ENCODE results near the gene NSUN6.
A peak's percentile ranks its signal among the peaks of the same experiment; 100 is the strongest.
"Not testable (repeated sequence)": the region's sequence is repeated elsewhere in the genome, so short reads cannot be mapped to it uniquely, and the experiment has no call there.

Gene NSUN6

DNA sequence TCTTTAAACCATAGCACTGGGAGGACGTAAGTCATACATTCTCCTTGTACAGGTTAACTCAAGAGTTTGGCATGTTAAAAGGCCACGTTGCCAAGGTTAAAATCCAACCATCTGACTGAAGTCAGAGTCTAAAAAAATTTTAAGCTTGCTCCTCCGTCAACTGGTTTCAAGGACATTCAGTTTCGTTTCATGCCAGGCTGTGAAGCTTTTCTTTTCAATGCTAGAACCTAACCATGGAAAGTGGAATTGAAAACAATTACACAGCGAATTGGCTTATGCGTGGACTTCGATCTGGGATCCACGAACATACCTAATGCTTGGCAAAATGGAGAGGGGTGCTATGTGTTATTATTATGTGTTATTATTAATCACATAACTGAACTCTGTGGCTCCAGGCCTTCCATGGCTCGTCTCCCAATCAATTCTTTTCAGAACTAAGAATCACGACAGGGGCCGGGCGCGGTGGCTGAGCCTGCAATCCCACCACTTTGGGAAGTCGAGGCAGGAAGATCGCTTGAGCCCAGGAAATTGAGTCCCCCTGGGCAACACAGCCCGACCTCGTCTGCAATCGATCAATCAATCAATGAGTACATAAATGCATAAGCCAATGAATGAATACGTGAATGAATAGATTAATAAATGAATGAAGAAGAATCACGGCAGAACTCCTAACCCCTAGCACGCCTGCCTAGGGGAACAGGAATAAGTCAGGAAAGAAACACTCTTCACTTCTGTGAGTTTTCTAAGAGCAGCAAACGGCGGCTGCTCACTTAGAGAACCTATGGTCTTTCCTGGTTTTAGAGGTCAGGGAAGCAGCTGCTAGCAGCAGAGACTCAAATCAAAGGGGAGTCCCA lies 7.1 kb upstream of the NSUN6 start:
- H3K4me3 ChIP-seq (ENCODE audit: low read depth in 1 of 2, low read length in 2 of 2) = peak overlapping the region; percentile 89 to 95
- H3K36me3 ChIP-seq (ENCODE audit: control insufficient read depth in 1 of 2, insufficient read depth in 2 of 2, low read length in 2 of 2) = no peaks in the 10 kb centered on the region
- H3K27me3 ChIP-seq (ENCODE audit: low read depth, low read length) = no peaks in the 10 kb centered on the region
- no peaks in the 10 kb centered on the region for H3K9me3 ChIP-seq (ENCODE audit: control insufficient read depth in 1 of 2, low read length in 2 of 2)
- H3K27ac ChIP-seq (ENCODE audit: low read length) = peak overlapping the region; percentile 99
- H3K4me1 ChIP-seq (ENCODE audit: control insufficient read depth in 1 of 2, insufficient read depth in 2 of 2, low read length in 2 of 2) = peaks cover 0 to 10% of the 10 kb centered on the region in 2 donors

DNA sequence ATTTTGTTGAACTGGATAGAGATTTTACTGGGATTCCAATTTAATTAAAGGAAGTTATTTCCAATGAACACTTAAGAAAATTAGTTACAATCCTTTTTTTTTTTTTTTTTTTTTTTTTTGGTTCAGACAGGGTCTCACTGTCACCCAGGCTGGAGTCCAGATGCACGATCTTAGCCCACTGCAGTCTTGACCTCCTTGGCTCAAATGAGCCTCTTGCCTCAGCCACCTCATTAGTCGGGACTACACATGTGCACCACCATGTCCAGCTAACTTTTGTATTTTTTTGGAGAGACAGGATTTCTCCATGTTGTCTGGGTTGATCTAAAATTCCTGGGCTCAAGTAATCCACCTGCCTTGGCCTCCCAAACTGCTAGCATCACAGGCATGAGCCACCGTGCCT lies 5.3 kb upstream of the NSUN6 start:
- H3K4me1 ChIP-seq (ENCODE audit: control insufficient read depth in 1 of 2, insufficient read depth in 2 of 2, low read length in 2 of 2) = peaks cover 0 to 10% of the 10 kb centered on the region in 2 donors
- H3K36me3 ChIP-seq (ENCODE audit: control insufficient read depth in 1 of 2, insufficient read depth in 2 of 2, low read length in 2 of 2) = no peaks in the 10 kb centered on the region
- no peak overlapping the region for H3K4me3 ChIP-seq (ENCODE audit: low read depth in 1 of 2, low read length in 2 of 2)
- H3K27ac ChIP-seq (ENCODE audit: low read length) = no peak overlapping the region
- H3K9me3 ChIP-seq (ENCODE audit: control insufficient read depth in 1 of 2, low read length in 2 of 2) = no peaks in the 10 kb centered on the region
- no peaks in the 10 kb centered on the region for H3K27me3 ChIP-seq (ENCODE audit: low read depth, low read length)

DNA sequence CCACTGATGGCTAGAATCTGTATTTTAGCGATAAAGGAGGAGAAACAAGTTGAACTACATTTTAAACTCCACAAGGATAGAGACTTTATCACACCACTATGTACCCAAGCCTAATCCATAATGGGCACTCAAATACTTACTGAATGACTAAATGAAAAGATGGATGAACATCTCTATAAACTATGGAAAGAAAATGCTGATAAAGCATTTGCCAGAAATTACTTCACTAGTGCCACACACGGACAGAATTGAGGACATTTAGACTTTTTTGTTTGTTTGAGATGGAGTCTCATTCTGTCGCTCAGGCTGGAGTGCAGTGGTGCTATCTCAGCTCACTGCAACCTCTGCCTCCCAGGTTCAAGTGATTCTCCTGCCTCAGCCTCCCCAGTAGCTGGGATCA lies 1.7 kb upstream of the NSUN6 start:
- Histone ChIP-seq H3K27ac (ENCODE audit: low read length) (no peak overlapping the region), H3K4me3 (ENCODE audit: low read depth in 1 of 2, low read length in 2 of 2) (no peak overlapping the region), H3K36me3 (ENCODE audit: control insufficient read depth in 1 of 2, insufficient read depth in 2 of 2, low read length in 2 of 2) (peaks cover 0 to 1% of the 10 kb centered on the region in 2 donors), H3K4me1 (ENCODE audit: control insufficient read depth in 1 of 2, insufficient read depth in 2 of 2, low read length in 2 of 2) (peaks cover 0 to 20% of the 10 kb centered on the region in 2 donors), H3K9me3 (ENCODE audit: control insufficient read depth in 1 of 2, low read length in 2 of 2) (no peaks in the 10 kb centered on the region), H3K27me3 (ENCODE audit: low read depth, low read length) (no peaks in the 10 kb centered on the region)

DNA sequence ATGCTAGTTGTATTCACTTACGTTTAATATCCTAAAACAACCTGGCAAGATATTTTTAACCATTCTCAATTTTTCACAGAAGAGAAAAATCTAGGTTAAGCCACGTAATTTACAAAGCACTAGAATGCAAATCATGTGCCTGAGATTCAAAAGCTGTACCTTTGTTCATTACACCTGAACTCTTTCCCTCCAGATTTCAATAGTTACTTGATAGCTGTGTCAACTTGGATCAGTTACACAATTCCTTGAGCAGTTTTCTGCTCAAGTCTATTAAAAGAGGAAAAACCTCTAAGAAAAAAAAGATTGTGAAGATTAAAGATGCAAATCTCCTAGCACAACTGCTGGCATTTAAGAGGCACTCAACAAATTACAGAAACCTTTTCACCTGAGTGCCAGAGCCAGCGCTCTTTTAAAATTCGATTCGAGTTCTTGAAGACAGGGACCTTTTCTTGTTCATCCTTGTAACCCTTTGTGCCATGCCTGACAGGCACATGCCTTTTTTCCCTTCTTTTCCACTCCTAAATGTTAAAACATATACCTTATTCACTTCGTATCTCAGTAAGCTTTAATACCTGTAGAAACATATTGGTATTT lies 886 bp downstream of the NSUN6 start:
- Histone ChIP-seq H3K4me1 (ENCODE audit: control insufficient read depth in 1 of 2, insufficient read depth in 2 of 2, low read length in 2 of 2) (peaks cover 0 to 20% of the 10 kb centered on the region in 2 donors), H3K27ac (ENCODE audit: low read length) (peak overlapping the region; percentile 93), H3K9me3 (ENCODE audit: control insufficient read depth in 1 of 2, low read length in 2 of 2) (no peaks in the 10 kb centered on the region), H3K27me3 (ENCODE audit: low read depth, low read length) (no peaks in the 10 kb centered on the region), H3K4me3 (ENCODE audit: low read depth in 1 of 2, low read length in 2 of 2) (peak overlapping the region; percentile 86 to 98), H3K36me3 (ENCODE audit: control insufficient read depth in 1 of 2, insufficient read depth in 2 of 2, low read length in 2 of 2) (peaks cover 0 to 8% of the 10 kb centered on the region in 2 donors)

DNA sequence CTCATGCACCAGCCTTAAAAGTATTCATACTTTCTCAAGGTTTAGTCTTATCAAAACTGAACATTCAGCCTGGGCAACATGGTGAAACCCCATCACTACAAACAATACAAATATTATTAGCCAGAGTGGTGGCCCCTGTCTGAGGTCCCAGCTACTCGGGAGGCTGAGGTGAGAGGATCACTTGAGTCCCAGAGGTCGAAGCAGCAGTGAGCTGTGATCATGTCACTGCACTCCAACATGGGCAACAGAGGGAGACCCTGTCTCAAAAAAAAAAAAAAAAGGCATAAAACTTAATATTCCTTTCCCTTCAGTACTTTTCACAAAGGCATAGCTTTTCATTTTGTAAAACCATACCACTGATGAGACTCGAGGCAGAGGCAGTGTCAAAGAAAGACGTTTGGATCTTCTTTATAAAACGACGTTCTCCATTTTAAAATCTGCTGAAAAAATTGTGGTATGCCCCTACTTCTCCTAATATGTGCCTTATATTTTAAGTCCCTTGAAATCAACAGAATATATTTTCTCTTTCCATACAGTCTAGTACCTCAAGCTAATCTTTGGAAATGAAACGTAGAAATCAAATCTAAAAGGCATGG lies 1.9 kb downstream of the NSUN6 start:
- H3K36me3 ChIP-seq (ENCODE audit: control insufficient read depth in 1 of 2, insufficient read depth in 2 of 2, low read length in 2 of 2) = peaks cover 0 to 10% of the 10 kb centered on the region in 2 donors

DNA sequence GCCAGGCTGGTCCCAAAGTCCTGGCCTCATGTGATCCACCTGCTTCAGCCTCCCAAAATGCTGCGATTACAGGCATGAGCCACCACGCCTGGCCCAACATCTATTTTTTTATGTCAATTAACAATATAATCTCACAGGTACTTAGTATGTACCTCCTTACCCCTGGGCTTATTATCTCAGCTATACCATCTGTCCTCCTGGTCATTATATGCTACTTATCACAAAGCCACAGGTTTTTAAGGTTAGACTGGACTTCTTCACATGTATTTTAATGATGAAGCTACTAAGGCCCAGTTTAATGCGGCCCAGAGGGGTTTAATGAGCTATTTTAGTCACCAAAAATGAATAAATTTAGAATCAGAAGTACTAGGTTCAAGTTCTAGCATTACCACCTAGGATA lies 3.4 kb downstream of the NSUN6 start:
- no peaks in the 10 kb centered on the region for H3K27me3 ChIP-seq (ENCODE audit: low read depth, low read length)

More for the DNA sequence above, 1.9 kb downstream of the NSUN6 start:
- H3K4me1 ChIP-seq (ENCODE audit: control insufficient read depth in 1 of 2, insufficient read depth in 2 of 2, low read length in 2 of 2) = peaks cover 0 to 20% of the 10 kb centered on the region in 2 donors
- H3K27me3 ChIP-seq (ENCODE audit: low read depth, low read length) = no peaks in the 10 kb centered on the region
- peak overlapping the region in 1 of 2 donors; percentile 86 for H3K4me3 ChIP-seq (ENCODE audit: low read depth in 1 of 2, low read length in 2 of 2)
- H3K9me3 ChIP-seq (ENCODE audit: control insufficient read depth in 1 of 2, low read length in 2 of 2) = no peaks in the 10 kb centered on the region
- no peak overlapping the region for H3K27ac ChIP-seq (ENCODE audit: low read length)

DNA sequence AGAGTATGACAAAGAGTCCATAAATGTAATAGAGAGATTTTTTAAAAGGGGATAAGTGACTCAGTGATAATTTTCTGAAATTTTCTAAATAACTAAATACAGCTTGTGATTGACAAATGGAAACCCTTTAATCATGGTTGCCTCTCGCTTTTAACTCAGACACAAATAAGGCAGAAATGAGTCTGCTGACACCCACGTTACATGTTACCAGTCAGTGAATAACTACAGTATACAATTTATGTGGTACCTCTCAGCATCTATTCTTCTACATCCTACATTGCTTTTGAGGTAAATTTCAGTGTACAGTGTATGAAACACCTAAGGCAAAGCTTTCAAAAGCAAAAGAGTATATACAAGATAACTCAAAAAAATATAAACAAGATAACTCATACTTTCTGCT lies 4.2 kb downstream of the NSUN6 start:
- no peak overlapping the region for H3K27ac ChIP-seq (ENCODE audit: low read length)
- peaks cover 0 to 20% of the 10 kb centered on the region in 2 donors for H3K4me1 ChIP-seq (ENCODE audit: control insufficient read depth in 1 of 2, insufficient read depth in 2 of 2, low read length in 2 of 2)
- no peaks in the 10 kb centered on the region for H3K27me3 ChIP-seq (ENCODE audit: low read depth, low read length)
- H3K36me3 ChIP-seq (ENCODE audit: control insufficient read depth in 1 of 2, insufficient read depth in 2 of 2, low read length in 2 of 2) = peaks cover 0 to 10% of the 10 kb centered on the region in 2 donors
- no peaks in the 10 kb centered on the region for H3K9me3 ChIP-seq (ENCODE audit: control insufficient read depth in 1 of 2, low read length in 2 of 2)
- no peak overlapping the region for H3K4me3 ChIP-seq (ENCODE audit: low read depth in 1 of 2, low read length in 2 of 2)

More for the DNA sequence above, 3.4 kb downstream of the NSUN6 start:
- H3K36me3 ChIP-seq (ENCODE audit: control insufficient read depth in 1 of 2, insufficient read depth in 2 of 2, low read length in 2 of 2) = peaks cover 0 to 10% of the 10 kb centered on the region in 2 donors
- no peak overlapping the region for H3K27ac ChIP-seq (ENCODE audit: low read length)
- no peak overlapping the region for H3K4me3 ChIP-seq (ENCODE audit: low read depth in 1 of 2, low read length in 2 of 2)
- H3K9me3 ChIP-seq (ENCODE audit: control insufficient read depth in 1 of 2, low read length in 2 of 2) = no peaks in the 10 kb centered on the region
- peaks cover 0 to 20% of the 10 kb centered on the region in 2 donors for H3K4me1 ChIP-seq (ENCODE audit: control insufficient read depth in 1 of 2, insufficient read depth in 2 of 2, low read length in 2 of 2)

DNA sequence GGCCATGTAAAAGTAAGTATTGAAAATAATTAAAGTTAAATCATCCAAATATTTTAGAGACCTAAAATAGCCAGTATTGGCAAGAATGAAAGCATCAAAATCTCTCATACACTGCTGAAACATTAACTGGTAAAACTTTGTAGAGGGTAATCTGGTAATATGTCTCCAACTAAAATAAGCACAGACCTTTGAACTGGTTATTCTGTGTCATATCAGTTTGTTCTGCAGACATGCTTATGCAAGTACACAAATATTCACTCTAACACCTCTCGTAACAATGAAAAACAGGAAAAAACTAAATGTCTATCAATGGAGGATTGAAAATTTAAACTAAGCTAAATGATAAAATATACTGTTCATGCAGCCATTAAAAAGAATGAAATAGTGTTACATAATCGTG lies 11.7 kb downstream of the NSUN6 start:
- H3K4me3 ChIP-seq (ENCODE audit: low read depth in 1 of 2, low read length in 2 of 2); H3K4me1 ChIP-seq (ENCODE audit: control insufficient read depth in 1 of 2, insufficient read depth in 2 of 2, low read length in 2 of 2); H3K36me3 ChIP-seq (ENCODE audit: control insufficient read depth in 1 of 2, insufficient read depth in 2 of 2, low read length in 2 of 2); H3K27ac ChIP-seq (ENCODE audit: low read length); H3K9me3 ChIP-seq (ENCODE audit: control insufficient read depth in 1 of 2, low read length in 2 of 2); H3K27me3 ChIP-seq (ENCODE audit: low read depth, low read length): not testable (repeated sequence)

DNA sequence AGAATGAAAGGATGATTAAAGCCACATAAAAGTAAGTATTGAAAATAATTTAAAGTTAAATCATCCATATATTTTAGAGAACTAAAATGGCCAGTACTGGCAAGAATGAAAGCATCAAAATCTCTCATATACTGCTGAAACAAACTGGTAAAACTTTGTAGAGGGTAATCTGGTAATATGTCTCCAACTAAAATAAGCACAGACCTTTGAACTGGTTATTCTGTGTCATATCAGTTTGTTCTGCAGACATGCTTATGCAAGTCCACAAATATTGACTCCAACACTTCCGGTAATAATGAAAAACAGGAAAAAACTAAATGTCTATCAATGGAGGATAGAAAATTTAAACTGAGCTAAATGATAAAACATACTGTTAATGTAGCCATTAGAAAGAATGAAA lies 14.0 kb downstream of the NSUN6 start:
- not testable (repeated sequence) for H3K9me3 ChIP-seq (ENCODE audit: control insufficient read depth in 1 of 2, low read length in 2 of 2); H3K27ac ChIP-seq (ENCODE audit: low read length); H3K27me3 ChIP-seq (ENCODE audit: low read depth, low read length); H3K4me1 ChIP-seq (ENCODE audit: control insufficient read depth in 1 of 2, insufficient read depth in 2 of 2, low read length in 2 of 2); H3K36me3 ChIP-seq (ENCODE audit: control insufficient read depth in 1 of 2, insufficient read depth in 2 of 2, low read length in 2 of 2); H3K4me3 ChIP-seq (ENCODE audit: low read depth in 1 of 2, low read length in 2 of 2)

DNA sequence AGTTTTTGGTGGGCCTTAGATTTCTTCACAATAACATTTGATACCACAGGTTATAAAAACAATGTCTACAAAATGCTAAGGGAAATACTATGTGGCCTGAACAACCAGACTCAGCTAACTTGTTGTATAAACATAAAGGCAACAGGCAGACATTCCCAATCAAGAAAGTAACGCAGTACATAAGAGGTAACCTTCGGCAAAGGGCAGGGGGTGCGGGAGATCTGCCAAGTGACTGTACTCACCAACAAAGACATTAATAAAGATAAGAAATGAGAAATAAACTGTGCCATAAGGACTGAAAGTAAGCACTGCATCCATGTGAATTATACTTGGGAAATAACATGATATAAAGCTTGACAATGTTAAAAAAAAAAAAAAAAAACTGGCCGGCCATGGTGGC lies 15.4 kb downstream of the NSUN6 start:
- no peaks in the 10 kb centered on the region for H3K4me1 ChIP-seq (ENCODE audit: control insufficient read depth in 1 of 2, insufficient read depth in 2 of 2, low read length in 2 of 2)
- H3K4me3 ChIP-seq (ENCODE audit: low read depth in 1 of 2, low read length in 2 of 2) = no peak overlapping the region
- no peaks in the 10 kb centered on the region for H3K27me3 ChIP-seq (ENCODE audit: low read depth, low read length)
- H3K9me3 ChIP-seq (ENCODE audit: control insufficient read depth in 1 of 2, low read length in 2 of 2) = no peaks in the 10 kb centered on the region
- no peaks in the 10 kb centered on the region for H3K36me3 ChIP-seq (ENCODE audit: control insufficient read depth in 1 of 2, insufficient read depth in 2 of 2, low read length in 2 of 2)
- H3K27ac ChIP-seq (ENCODE audit: low read length) = no peak overlapping the region

DNA sequence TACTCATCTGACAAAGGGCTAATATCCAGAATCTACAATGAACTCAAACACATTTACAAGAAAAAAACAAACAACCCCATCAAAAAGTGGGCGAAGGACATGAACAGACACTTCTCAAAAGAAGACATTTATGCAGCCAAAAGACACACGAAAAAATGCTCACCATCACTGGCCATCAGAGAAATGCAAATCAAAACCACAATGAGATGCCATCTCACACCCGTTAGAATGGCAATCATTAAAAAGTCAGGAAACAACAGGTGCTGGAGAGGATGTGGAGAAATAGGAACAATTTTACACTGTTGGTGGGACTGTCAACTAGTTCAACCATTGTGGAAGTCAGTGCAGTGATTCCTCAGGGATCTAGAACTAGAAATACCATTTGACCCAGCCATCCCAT lies 18.9 kb downstream of the NSUN6 start:
- not testable (repeated sequence) for H3K4me3 ChIP-seq (ENCODE audit: low read depth in 1 of 2, low read length in 2 of 2); H3K27me3 ChIP-seq (ENCODE audit: low read depth, low read length); H3K27ac ChIP-seq (ENCODE audit: low read length); H3K9me3 ChIP-seq (ENCODE audit: control insufficient read depth in 1 of 2, low read length in 2 of 2); H3K4me1 ChIP-seq (ENCODE audit: control insufficient read depth in 1 of 2, insufficient read depth in 2 of 2, low read length in 2 of 2); H3K36me3 ChIP-seq (ENCODE audit: control insufficient read depth in 1 of 2, insufficient read depth in 2 of 2, low read length in 2 of 2)
